AG08395 (cell line): ENCODE measurements around the gene EPHA4.
"Not testable (repeated sequence)": the region's sequence is repeated elsewhere in the genome, so short reads cannot be mapped to it uniquely, and the experiment has no call there.

ENCODE experiments used
- DNase-seq: peaks from one replicate; pipeline ENCODE4 v3.0.0; 2012; ENCODE audit warnings: mixed read lengths, low spot score

The EPHA4 gene

GRCh38 chr2:221539246-221539645 lies 32.9 kb downstream of the EPHA4 start:
- no peak for DNase-seq

- DNase-seq: no peak
Observed at GRCh38 chr2:221535824-221536223, 36.3 kb downstream of the EPHA4 start.

- DNase-seq: no peak
Observed at GRCh38 chr2:221533299-221533698, 38.8 kb downstream of the EPHA4 start.

GRCh38 chr2:221532641-221533040 lies 39.5 kb downstream of the EPHA4 start:
- DNase-seq: no peak

- no peak for DNase-seq
Observed at GRCh38 chr2:221530653-221531037, 41.5 kb downstream of the EPHA4 start.

GRCh38 chr2:221529943-221530652 lies 42.0 kb downstream of the EPHA4 start:
- DNase-seq: peak; percentile 55

- no peak for DNase-seq
Observed at GRCh38 chr2:221529177-221529942, 42.7 kb downstream of the EPHA4 start.

- no peak for DNase-seq
Observed at GRCh38 chr2:221527776-221528309, 44.3 kb downstream of the EPHA4 start.

- no peak for DNase-seq
Observed at GRCh38 chr2:221524158-221524557, 47.9 kb downstream of the EPHA4 start.

- no peak for DNase-seq
Observed at GRCh38 chr2:221521233-221521845, 50.8 kb downstream of the EPHA4 start.

GRCh38 chr2:221518935-221519625 lies 53.0 kb downstream of the EPHA4 start:
- no peak for DNase-seq

GRCh38 chr2:221518201-221518934 lies 53.7 kb downstream of the EPHA4 start:
- DNase-seq: no peak

- peak; percentile 67 for DNase-seq
Observed at GRCh38 chr2:221517696-221518151, 54.4 kb downstream of the EPHA4 start.

GRCh38 chr2:221517146-221517695 lies 54.9 kb downstream of the EPHA4 start:
- DNase-seq: no peak

GRCh38 chr2:221515864-221516263 lies 56.2 kb downstream of the EPHA4 start:
- DNase-seq: no peak

GRCh38 chr2:221514305-221515040 lies 57.6 kb downstream of the EPHA4 start:
- no peak for DNase-seq

GRCh38 chr2:221513232-221513631 lies 58.9 kb downstream of the EPHA4 start:
- no peak for DNase-seq

- DNase-seq: not testable (repeated sequence)
Observed at GRCh38 chr2:221511325-221511724, 60.8 kb downstream of the EPHA4 start.

GRCh38 chr2:221506469-221506868 lies 65.6 kb downstream of the EPHA4 start:
- no peak for DNase-seq

- no peak for DNase-seq
Observed at GRCh38 chr2:221505605-221506004, 66.5 kb downstream of the EPHA4 start.
